IMR-90 (cell line): ENCODE results near the gene UCHL1. TPM values are rescaled to one million over a fixed set of nuclear protein-coding genes. Genes with fewer than 3 reads are reported as not detected.
A peak's percentile ranks its signal among the peaks of the same experiment; 100 is the strongest.

Experiments used
- ATAC-seq: fragments of 200-7000 bp; cut with Tn5 transposase; 2 replicates; pipeline ENCODE4 v1.9.1; 2020; ENCODE audit warnings: low read depth, mild to moderate bottlenecking, moderate library complexity
- BruUV-seq: library from RNA; stranded (reverse); fragments of 400-500 nt; replicated peaks from 2 replicates; lab custom pipeline; 2021; lab: Mats Ljungman, UMichigan
- CTCF ChIA-PET: fragments of 300-600 bp; formaldehyde crosslinking; extraction: SDS; loops from one replicate; lab custom pipeline; 2021; ENCODE audit warnings: antibody characterized with exemption; lab: Yijun Ruan, JAX
- POLR2A ChIA-PET: fragments of 300-600 bp; sonication (Branson Sonifier 250); formaldehyde crosslinking; loops from one replicate; lab custom pipeline; 2022; ENCODE audit warnings: antibody characterized with exemption; ENCODE audit not compliant: unreplicated experiment; lab: Charles Lee
- DNase-seq: peaks from one replicate; pipeline ENCODE4 v3.0.0; 2013
- H2AFZ ChIP-seq: replicated peaks from 2 replicates; pipeline ENCODE3; 2013; ENCODE audit warnings: low read length, mild to moderate bottlenecking; ENCODE audit not compliant: poor library complexity
- H2AK5ac ChIP-seq: 2 replicates; pipeline ENCODE4 v1.6.1; 2013; ENCODE audit warnings: low read depth, low read length, inconsistent platforms
- H2AK9ac ChIP-seq: replicated peaks from 2 replicates; pipeline ENCODE3; 2013; ENCODE audit warnings: mild to moderate bottlenecking, low read depth, low read length, moderate library complexity; ENCODE audit not compliant: poor library complexity
- H2BK120ac ChIP-seq: 2 replicates; pipeline ENCODE4 v1.6.1; 2013; ENCODE audit warnings: low read depth, low read length, inconsistent platforms
- H2BK15ac ChIP-seq: 3 replicates; pipeline ENCODE4 v1.6.1; 2013; ENCODE audit warnings: low read depth, low read length, inconsistent platforms
- H2BK20ac ChIP-seq: 2 replicates; pipeline ENCODE4 v1.6.1; 2013; ENCODE audit warnings: low read depth, mild to moderate bottlenecking, inconsistent platforms, low read length, moderate library complexity
- H2BK5ac ChIP-seq: 2 replicates; pipeline ENCODE4 v1.6.1; 2013; ENCODE audit warnings: mild to moderate bottlenecking, low read depth, low read length, inconsistent platforms; ENCODE audit not compliant: poor library complexity, severe bottlenecking
- H3K14ac ChIP-seq: replicated peaks from 2 replicates; pipeline ENCODE4 v1.6.1; 2013; ENCODE audit warnings: low read depth, low read length, inconsistent platforms
- H3K18ac ChIP-seq: 2 replicates; pipeline ENCODE4 v1.6.1; 2013; ENCODE audit warnings: low read depth, low read length, control low read depth
- H3K23ac ChIP-seq: 2 replicates; pipeline ENCODE4 v1.6.1; 2013; ENCODE audit warnings: low read depth, low read length, inconsistent platforms
- H3K27ac ChIP-seq: 2 replicates; pipeline ENCODE4 v1.5.1; 2013; ENCODE audit warnings: mild to moderate bottlenecking, control low read depth, low read length; ENCODE audit not compliant: insufficient read depth
- H3K27me3 ChIP-seq: 2 replicates; pipeline ENCODE4 v1.6.1; 2013; ENCODE audit warnings: low read length; ENCODE audit not compliant: control insufficient read depth, insufficient read depth
- H3K36me3 ChIP-seq: 2 replicates; pipeline ENCODE4 v1.6.1; 2013; ENCODE audit warnings: low read length, mixed read lengths; ENCODE audit not compliant: control insufficient read depth, insufficient read depth
- H3K4ac ChIP-seq: 2 replicates; pipeline ENCODE4 v1.6.1; 2013; ENCODE audit warnings: low read depth, low read length, inconsistent platforms
- H3K4me1 ChIP-seq: 2 replicates; pipeline ENCODE4 v1.6.1; 2013; ENCODE audit warnings: low read length, mixed read lengths; ENCODE audit not compliant: control insufficient read depth, insufficient read depth
- H3K4me2 ChIP-seq: 2 replicates; pipeline ENCODE4 v1.6.1; 2013; ENCODE audit warnings: low read depth, mild to moderate bottlenecking, control low read depth, low read length, moderate library complexity
- H3K4me3 ChIP-seq: 2 replicates; pipeline ENCODE4 v1.5.1; 2013; ENCODE audit warnings: low read depth, mild to moderate bottlenecking, control low read depth, low read length, moderate library complexity; ENCODE audit not compliant: insufficient read depth
- H3K56ac ChIP-seq: 2 replicates; pipeline ENCODE4 v1.6.1; 2013; ENCODE audit warnings: low read length, inconsistent platforms; ENCODE audit not compliant: insufficient read depth; ENCODE audit errors: extremely low read depth
- H3K79me1 ChIP-seq, 2 experiments: 2 replicates each; pipeline ENCODE4 v1.6.1; 2013; ENCODE audit warnings: low read length in 2 of 2, inconsistent platforms in 1 of 2, low read depth in 1 of 2
- H3K9ac ChIP-seq: 2 replicates; pipeline ENCODE4 v1.6.1; 2013; ENCODE audit warnings: low read depth, low read length, control low read depth
- H3K9me1 ChIP-seq: 2 replicates; pipeline ENCODE4 v1.6.1; 2013; ENCODE audit warnings: low read length, inconsistent platforms; ENCODE audit not compliant: insufficient read depth
- H3K9me3 ChIP-seq: 2 replicates; pipeline ENCODE4 v1.6.1; 2013; ENCODE audit warnings: low read length; ENCODE audit not compliant: control insufficient read depth, insufficient read depth
- H4K20me1 ChIP-seq: 2 replicates; pipeline ENCODE4 v1.6.1; 2013; ENCODE audit warnings: low read length, inconsistent platforms; ENCODE audit not compliant: insufficient read depth
- H4K5ac ChIP-seq: 2 replicates; pipeline ENCODE4 v1.6.1; 2013; ENCODE audit warnings: mild to moderate bottlenecking, low read depth, low read length, control low read depth
- H4K8ac ChIP-seq, 2 experiments: 2 replicates each; pipeline ENCODE4 v1.6.1; 2013; ENCODE audit warnings: low read depth in 2 of 2, low read length in 2 of 2, control low read depth in 1 of 2, inconsistent platforms in 1 of 2
- H4K91ac ChIP-seq: 2 replicates; pipeline ENCODE4 v1.6.1; 2013; ENCODE audit warnings: low read depth, low read length, inconsistent platforms; ENCODE audit not compliant: insufficient read depth
- FOS ChIP-seq: fragments of 150-350 bp; IDR thresholded peaks from 2 replicates; pipeline ENCODE4 v1.6.1; 2016; ENCODE audit warnings: low read depth, low read length
- MAFK ChIP-seq: IDR thresholded peaks from 2 replicates; pipeline ENCODE4 v1.6.1; 2012; ENCODE audit warnings: low read depth, low read length, improper control_type of control experiment
- WGBS, 2 experiments: methylation state at CpG; one replicate each; pipeline versions ENCODE4 v1.1.5 to v1.1.7; 2013; ENCODE audit warnings: missing lambda C conversion rate in 2 of 2; ENCODE audit not compliant: insufficient read length in 1 of 2; ENCODE audit errors: extremely low coverage in 2 of 2; 5-methylcytosine and 5-hydroxymethylcytosine counted together
- dilution Hi-C: fragments of 300-500 bp; cut with HindIII; formaldehyde crosslinking; loops from one replicate; pipeline ENCODE4 v1.14.3; 2018; ENCODE audit warnings: low sequenced_read_pairs; ENCODE audit not compliant: unreplicated experiment
- in situ Hi-C: fragments of 300-500 bp; cut with MboI; formaldehyde crosslinking; loops from 3 replicates; pipeline ENCODE4 v1.14.3; 2019; ENCODE audit warnings: low sequenced_read_pairs, inconsistent platforms, mixed read lengths
- intact Hi-C: fragments of 100-400 bp; cut with micrococcal nuclease; formaldehyde crosslinking; loops from 2 replicates; pipeline ENCODE4 v1.10.0; 2022
- polyA plus RNA-seq, 3 experiments: library from polyadenylated mRNA; depleted of rRNA; stranded (reverse); fragments of >200 nt; gene quantifications; 2 replicates each; pipeline ENCODE4 v1.2.3, GENCODE V29; 2012; ENCODE audit warnings: low replicate concordance in 1 of 3
- total RNA-seq: library from RNA; depleted of rRNA; stranded (reverse); fragments of >200 nt; gene quantifications from 2 replicates; pipeline ENCODE4 v1.2.3, GENCODE V29; 2012

UCHL1 gene
- total and polyA plus RNA-seq, 2 of the 4 experiments (the other 2 are of a cell fraction), result 972 to 2,118 TPM

- in situ Hi-C loops (no loop called here), intact Hi-C loops (no loop called here), dilution Hi-C loops (no loop called here)
- Histone ChIP-seq H3K27me3 (peaks cover 5% of the 10 kb centered on the region), H4K20me1 (no peaks in the 10 kb centered on the region), H3K9ac (no peak overlapping the region), H3K14ac (no peak overlapping the region), H3K4ac (no peak overlapping the region), H3K36me3 (no peaks in the 10 kb centered on the region), H3K79me1 (no peaks in the 10 kb centered on the region), H3K9me1 (no peaks in the 10 kb centered on the region), H3K4me2 (no peak overlapping the region), H3K23ac (no peak overlapping the region), H2BK20ac (no peak overlapping the region), H3K4me1 (no peaks in the 10 kb centered on the region), H3K18ac (no peak overlapping the region), H4K8ac (no peak overlapping the region), H4K91ac (no peak overlapping the region), H2AFZ (no peak overlapping the region), H2AK5ac (no peak overlapping the region), H4K5ac (no peak overlapping the region), H3K4me3 (no peak overlapping the region), H3K56ac (no peak overlapping the region), H3K27ac (no peak overlapping the region), H2AK9ac (no peak overlapping the region), H2BK5ac (no peak overlapping the region), H2BK120ac (no peak overlapping the region), H2BK15ac (no peak overlapping the region), H3K9me3 (0 out of 2 replicates have a peak, but pooled peaks cover 4% of the 10 kb centered on the region)
- no CpG with 5 or more reads among the region's 2 CpGs for WGBS, 2 experiments
- ChIA-PET CTCF (interaction anchor here (0.6 kb wide), 1 partner anchor 70 kb away, joined by 4 read pairs; no protein-coding TSS in a partner anchor), POLR2A (no interaction called here)
- no peak for ATAC-seq
- DNase-seq, result no peak
- no TSS peak for BruUV-seq
- TF ChIP-seq MAFK (peak; percentile 67), FOS (no peak)
Observed at GRCh38 chr4:41297832-41298231, 41.1 kb downstream of the UCHL1 start.
